ENCODE results near the gene AFF3.

DNA sequence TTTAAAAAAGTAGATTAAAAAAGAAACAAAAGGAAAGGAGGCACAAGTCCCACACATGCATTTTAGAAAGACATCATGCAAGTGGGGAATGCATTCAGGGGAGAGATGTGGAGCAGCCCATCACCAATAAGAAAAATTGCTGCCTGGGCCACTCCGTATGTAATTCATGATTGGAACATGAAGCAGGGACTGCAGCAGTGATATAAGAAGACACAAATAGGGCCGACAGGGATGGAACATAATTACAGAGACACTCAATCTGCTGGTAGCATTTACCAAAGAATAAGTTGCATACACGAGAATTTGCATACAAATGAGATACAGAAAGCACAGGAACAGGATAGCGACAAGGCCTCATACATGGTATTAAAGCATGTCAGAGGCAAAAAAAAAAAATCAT is 6.5 kb upstream of the AFF3 start:
- TF ChIP-seq EZH2phosphoT487 (IDR thresholded peaks at IDR 0.05; ENCODE audit: borderline replicate concordance) (no peak), CEBPB (IDR thresholded peaks at IDR 0.05; ENCODE audit: low read depth) (no peak), EZH2 (IDR thresholded peaks at IDR 0.05) (no peak), ZNF274 (IDR thresholded peaks at IDR 0.05; ENCODE audit: low read depth, low read length) (no peak), POLR2AphosphoS5 (IDR thresholded peaks at IDR 0.05; ENCODE audit: low read depth, low read length) (no peak), POLR2A (IDR thresholded peaks at IDR 0.05; ENCODE audit: borderline replicate concordance, extremely low read depth, insufficient read depth, insufficient read length) (no peak), RAD21 (IDR thresholded peaks at IDR 0.05; ENCODE audit: low read depth) (no peak), EGR1 (IDR thresholded peaks at IDR 0.05; ENCODE audit: low read depth) (no peak), SRF (IDR thresholded peaks at IDR 0.05; ENCODE audit: low read depth) (no peak), YY1 (IDR thresholded peaks at IDR 0.05; ENCODE audit: extremely low read depth, insufficient replicate concordance, low read depth, low read length) (no peak)
- TF ChIP-seq, protein P1, sequence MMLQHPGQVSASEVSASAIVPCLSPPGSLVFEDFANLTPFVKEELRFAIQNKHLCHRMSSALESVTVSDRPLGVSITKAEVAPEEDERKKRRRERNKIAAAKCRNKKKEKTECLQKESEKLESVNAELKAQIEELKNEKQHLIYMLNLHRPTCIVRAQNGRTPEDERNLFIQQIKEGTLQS (IDR thresholded peaks at IDR 0.05), result no peak
- TF ChIP-seq, protein P2, sequence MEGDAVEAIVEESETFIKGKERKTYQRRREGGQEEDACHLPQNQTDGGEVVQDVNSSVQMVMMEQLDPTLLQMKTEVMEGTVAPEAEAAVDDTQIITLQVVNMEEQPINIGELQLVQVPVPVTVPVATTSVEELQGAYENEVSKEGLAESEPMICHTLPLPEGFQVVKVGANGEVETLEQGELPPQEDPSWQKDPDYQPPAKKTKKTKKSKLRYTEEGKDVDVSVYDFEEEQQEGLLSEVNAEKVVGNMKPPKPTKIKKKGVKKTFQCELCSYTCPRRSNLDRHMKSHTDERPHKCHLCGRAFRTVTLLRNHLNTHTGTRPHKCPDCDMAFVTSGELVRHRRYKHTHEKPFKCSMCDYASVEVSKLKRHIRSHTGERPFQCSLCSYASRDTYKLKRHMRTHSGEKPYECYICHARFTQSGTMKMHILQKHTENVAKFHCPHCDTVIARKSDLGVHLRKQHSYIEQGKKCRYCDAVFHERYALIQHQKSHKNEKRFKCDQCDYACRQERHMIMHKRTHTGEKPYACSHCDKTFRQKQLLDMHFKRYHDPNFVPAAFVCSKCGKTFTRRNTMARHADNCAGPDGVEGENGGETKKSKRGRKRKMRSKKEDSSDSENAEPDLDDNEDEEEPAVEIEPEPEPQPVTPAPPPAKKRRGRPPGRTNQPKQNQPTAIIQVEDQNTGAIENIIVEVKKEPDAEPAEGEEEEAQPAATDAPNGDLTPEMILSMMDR (IDR thresholded peaks at IDR 0.05 in 2 of 3, conservative IDR thresholded peaks at IDR 0.05 in 1 of 3; ENCODE audit: borderline replicate concordance in 1 of 3, insufficient read depth in 1 of 3, low read depth in 2 of 3, low read length in 2 of 3), result no peak
- TF ChIP-seq, protein P3, sequence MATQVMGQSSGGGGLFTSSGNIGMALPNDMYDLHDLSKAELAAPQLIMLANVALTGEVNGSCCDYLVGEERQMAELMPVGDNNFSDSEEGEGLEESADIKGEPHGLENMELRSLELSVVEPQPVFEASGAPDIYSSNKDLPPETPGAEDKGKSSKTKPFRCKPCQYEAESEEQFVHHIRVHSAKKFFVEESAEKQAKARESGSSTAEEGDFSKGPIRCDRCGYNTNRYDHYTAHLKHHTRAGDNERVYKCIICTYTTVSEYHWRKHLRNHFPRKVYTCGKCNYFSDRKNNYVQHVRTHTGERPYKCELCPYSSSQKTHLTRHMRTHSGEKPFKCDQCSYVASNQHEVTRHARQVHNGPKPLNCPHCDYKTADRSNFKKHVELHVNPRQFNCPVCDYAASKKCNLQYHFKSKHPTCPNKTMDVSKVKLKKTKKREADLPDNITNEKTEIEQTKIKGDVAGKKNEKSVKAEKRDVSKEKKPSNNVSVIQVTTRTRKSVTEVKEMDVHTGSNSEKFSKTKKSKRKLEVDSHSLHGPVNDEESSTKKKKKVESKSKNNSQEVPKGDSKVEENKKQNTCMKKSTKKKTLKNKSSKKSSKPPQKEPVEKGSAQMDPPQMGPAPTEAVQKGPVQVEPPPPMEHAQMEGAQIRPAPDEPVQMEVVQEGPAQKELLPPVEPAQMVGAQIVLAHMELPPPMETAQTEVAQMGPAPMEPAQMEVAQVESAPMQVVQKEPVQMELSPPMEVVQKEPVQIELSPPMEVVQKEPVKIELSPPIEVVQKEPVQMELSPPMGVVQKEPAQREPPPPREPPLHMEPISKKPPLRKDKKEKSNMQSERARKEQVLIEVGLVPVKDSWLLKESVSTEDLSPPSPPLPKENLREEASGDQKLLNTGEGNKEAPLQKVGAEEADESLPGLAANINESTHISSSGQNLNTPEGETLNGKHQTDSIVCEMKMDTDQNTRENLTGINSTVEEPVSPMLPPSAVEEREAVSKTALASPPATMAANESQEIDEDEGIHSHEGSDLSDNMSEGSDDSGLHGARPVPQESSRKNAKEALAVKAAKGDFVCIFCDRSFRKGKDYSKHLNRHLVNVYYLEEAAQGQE (IDR thresholded peaks at IDR 0.05; ENCODE audit: low read depth), result no peak

All from HCT116 (cell line).